HG03520 (cell line): ENCODE results near the gene ATP1A2.
A peak's percentile ranks its signal among the peaks of the same experiment; 100 is the strongest.
"Not testable (repeated sequence)": the region's sequence is repeated elsewhere in the genome, so short reads cannot be mapped to it uniquely, and the experiment has no call there.

ENCODE experiments used
- ATAC-seq: cut with Tn5 transposase; IDR thresholded peaks from one replicate; pipeline ENCODE4 v1.9.1; 2021; ENCODE audit warnings: mild to moderate bottlenecking, moderate library complexity; ENCODE audit not compliant: unreplicated experiment

Gene ATP1A2

GRCh38 chr1:160099716-160100375 is 15.7 kb upstream of the ATP1A2 start:
- ATAC-seq = no peak

- ATAC-seq = peak; percentile 25
Observed at GRCh38 chr1:160101037-160101716, 14.4 kb upstream of the ATP1A2 start.

GRCh38 chr1:160101717-160102522 is 13.6 kb upstream of the ATP1A2 start:
- no peak for ATAC-seq

- no peak for ATAC-seq
Observed at GRCh38 chr1:160103658-160104408, 11.7 kb upstream of the ATP1A2 start.

GRCh38 chr1:160104486-160104885 is 11.1 kb upstream of the ATP1A2 start:
- ATAC-seq = no peak

- no peak for ATAC-seq
Observed at GRCh38 chr1:160105155-160105554, 10.4 kb upstream of the ATP1A2 start.

GRCh38 chr1:160107512-160107911 is 8.0 kb upstream of the ATP1A2 start:
- ATAC-seq = no peak

- no peak for ATAC-seq
Observed at GRCh38 chr1:160108888-160109662, 6.5 kb upstream of the ATP1A2 start.

- ATAC-seq = no peak
Observed at GRCh38 chr1:160109686-160110085, 5.9 kb upstream of the ATP1A2 start.

GRCh38 chr1:160111462-160111861 is 4.1 kb upstream of the ATP1A2 start:
- not testable (repeated sequence) for ATAC-seq

GRCh38 chr1:160112357-160112756 is 3.2 kb upstream of the ATP1A2 start:
- no peak for ATAC-seq

GRCh38 chr1:160113407-160113806 is 2.2 kb upstream of the ATP1A2 start:
- ATAC-seq = no peak

- no peak for ATAC-seq
Observed at GRCh38 chr1:160114085-160114484, 1.5 kb upstream of the ATP1A2 start.

GRCh38 chr1:160116283-160117147 is 956 bp downstream of the ATP1A2 start:
- ATAC-seq = no peak

GRCh38 chr1:160117300-160117699 is 1.7 kb downstream of the ATP1A2 start:
- ATAC-seq = no peak

- no peak for ATAC-seq
Observed at GRCh38 chr1:160117709-160118183, 2.2 kb downstream of the ATP1A2 start.

GRCh38 chr1:160118928-160119327 is 3.4 kb downstream of the ATP1A2 start:
- no peak for ATAC-seq

- ATAC-seq = no peak
Observed at GRCh38 chr1:160120797-160121196, 5.2 kb downstream of the ATP1A2 start.

GRCh38 chr1:160121388-160121787 is 5.8 kb downstream of the ATP1A2 start:
- ATAC-seq = no peak
